ENCODE data around the gene ZNF724.

Gene ZNF724

DNA sequence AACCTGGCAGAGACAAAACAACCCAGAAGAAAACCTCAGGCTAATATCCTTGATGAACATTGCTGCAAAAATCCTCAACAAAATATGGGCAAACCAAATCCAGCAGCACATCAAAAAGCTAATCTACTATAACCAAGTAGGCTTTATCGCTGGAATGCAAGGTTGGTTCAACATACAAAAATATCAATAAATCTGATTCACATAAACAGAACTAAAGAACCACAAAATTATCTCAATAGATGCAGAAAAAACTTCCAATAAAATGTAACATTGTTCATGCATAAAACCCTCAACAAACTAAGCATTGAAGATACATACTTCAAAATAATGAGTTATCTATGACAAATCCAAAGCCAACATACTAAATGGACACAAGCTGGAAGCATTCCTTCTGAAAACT is 8.8 kb downstream of the ZNF724 start:
- DNase-seq (ENCODE audit: low read depth): no peak

DNA sequence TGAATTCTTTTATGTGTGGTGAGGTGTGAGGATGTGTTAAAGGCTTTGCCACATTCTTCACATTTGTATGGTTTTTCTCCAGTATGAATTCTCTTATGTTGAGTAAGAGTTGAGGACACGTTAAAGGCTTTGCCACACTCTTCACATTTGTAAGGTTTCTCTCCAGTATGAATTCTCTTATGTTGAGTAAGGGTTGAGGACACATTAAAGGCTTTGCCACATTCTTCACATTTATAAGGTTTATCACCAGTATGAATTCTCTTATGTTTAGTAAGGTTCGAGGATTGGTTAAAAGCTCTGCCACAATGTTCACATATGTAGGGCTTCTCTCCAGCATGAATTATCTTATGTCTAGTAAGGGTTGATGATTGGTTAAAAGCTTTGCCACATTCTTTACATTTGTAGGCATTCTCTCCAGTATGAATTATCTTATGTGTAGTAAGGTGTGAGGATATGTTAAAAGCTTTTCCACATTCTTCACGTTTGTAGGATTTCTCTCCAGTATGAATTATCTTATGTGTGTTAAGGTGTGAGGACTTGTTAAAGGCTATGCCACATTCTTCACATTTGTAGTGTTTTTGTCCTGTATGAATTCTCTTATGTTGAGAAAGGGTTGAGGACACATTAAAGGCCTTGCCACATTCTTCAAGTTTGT is 27.1 kb downstream of the ZNF724 start:
- no peak for DNase-seq (ENCODE audit: low read depth)

- no peak for DNase-seq (ENCODE audit: low read depth)
Observed at GRCh38 chr19:23203841-23204344, 46.3 kb downstream of the ZNF724 start.

- DNase-seq (ENCODE audit: low read depth): no peak
Observed at GRCh38 chr19:23190341-23190740, 59.9 kb downstream of the ZNF724 start.

- DNase-seq (ENCODE audit: low read depth): no peak
Observed at GRCh38 chr19:23183251-23183650, 66.9 kb downstream of the ZNF724 start.

Data from HS-5 (cell line).